HL-60 (cell line): Measurements from ENCODE around the gene SUMF1.
A peak's percentile ranks its signal among the peaks of the same experiment; 100 is the strongest.

Experiments used
- DNase-seq, 2 experiments: peaks; one replicate each; pipeline ENCODE4 v3.0.0-alpha.2; 2010 to 2020; ENCODE audit warnings: low read depth in 1 of 2, low spot score in 1 of 2
- H3K27ac ChIP-seq: fragments of 250-450 bp; sonication (Bioruptor Pico); replicated peaks from 2 replicates; pipeline ENCODE4 v1.5.1; 2020; ENCODE audit warnings: mild to moderate bottlenecking, moderate library complexity
- H3K27me3 ChIP-seq: fragments of 250-450 bp; sonication (Bioruptor Pico); 2 replicates; pipeline ENCODE4 v1.5.1; 2021; ENCODE audit warnings: mild to moderate bottlenecking, moderate library complexity; ENCODE audit not compliant: insufficient read depth, poor library complexity, severe bottlenecking
- H3K4me3 ChIP-seq: replicated peaks from 2 replicates; pipeline ENCODE4 v1.5.1; 2011; ENCODE audit warnings: mild to moderate bottlenecking, control low read depth, low read length; ENCODE audit not compliant: insufficient read depth
- GABPA ChIP-seq: IDR thresholded peaks from 2 replicates; pipeline ENCODE4 v1.6.1; 2012; ENCODE audit warnings: low read depth
- POLR2AphosphoS5 ChIP-seq: IDR thresholded peaks from 2 replicates; pipeline ENCODE4 v1.6.1; 2012; ENCODE audit warnings: low read depth
- SPI1 ChIP-seq: IDR thresholded peaks from 2 replicates; pipeline ENCODE4 v1.6.1; 2012; ENCODE audit warnings: low read depth, mild to moderate bottlenecking, borderline replicate concordance
- TF ChIP-seq, protein P1 (sequence below): IDR thresholded peaks from one replicate; pipeline ENCODE4 v1.5.1; 2011; ENCODE audit warnings: low read length, control low read depth, inconsistent platforms; ENCODE audit not compliant: insufficient read depth
- TF ChIP-seq, protein P2 (sequence below): IDR thresholded peaks from 2 replicates; pipeline ENCODE4 v1.6.1; 2012; ENCODE audit warnings: low read depth; ENCODE audit not compliant: insufficient replicate concordance

SUMF1 gene

DNA sequence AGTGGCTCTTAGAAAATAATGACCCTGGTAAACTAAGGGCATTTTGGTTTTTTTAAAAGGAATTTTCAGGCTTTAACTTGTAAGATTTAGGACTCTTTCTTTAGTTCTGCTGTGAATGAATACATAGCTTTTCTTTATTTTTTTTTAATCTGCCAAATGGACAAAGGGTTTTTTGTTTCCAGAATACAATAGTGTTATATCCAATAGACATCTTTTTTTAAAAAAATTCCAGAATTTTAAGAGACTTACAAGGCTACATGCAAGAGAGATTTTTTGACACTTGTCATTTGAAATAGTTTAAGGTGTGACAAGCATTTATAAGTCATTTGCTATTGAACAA is 125.8 kb downstream of the SUMF1 start:
- no peak overlapping the region for H3K27ac ChIP-seq
- no peak overlapping the region for H3K4me3 ChIP-seq
- TF ChIP-seq SPI1 (no peak), POLR2AphosphoS5 (no peak), GABPA (no peak)
- TF ChIP-seq, protein P1, sequence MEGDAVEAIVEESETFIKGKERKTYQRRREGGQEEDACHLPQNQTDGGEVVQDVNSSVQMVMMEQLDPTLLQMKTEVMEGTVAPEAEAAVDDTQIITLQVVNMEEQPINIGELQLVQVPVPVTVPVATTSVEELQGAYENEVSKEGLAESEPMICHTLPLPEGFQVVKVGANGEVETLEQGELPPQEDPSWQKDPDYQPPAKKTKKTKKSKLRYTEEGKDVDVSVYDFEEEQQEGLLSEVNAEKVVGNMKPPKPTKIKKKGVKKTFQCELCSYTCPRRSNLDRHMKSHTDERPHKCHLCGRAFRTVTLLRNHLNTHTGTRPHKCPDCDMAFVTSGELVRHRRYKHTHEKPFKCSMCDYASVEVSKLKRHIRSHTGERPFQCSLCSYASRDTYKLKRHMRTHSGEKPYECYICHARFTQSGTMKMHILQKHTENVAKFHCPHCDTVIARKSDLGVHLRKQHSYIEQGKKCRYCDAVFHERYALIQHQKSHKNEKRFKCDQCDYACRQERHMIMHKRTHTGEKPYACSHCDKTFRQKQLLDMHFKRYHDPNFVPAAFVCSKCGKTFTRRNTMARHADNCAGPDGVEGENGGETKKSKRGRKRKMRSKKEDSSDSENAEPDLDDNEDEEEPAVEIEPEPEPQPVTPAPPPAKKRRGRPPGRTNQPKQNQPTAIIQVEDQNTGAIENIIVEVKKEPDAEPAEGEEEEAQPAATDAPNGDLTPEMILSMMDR = no peak
- TF ChIP-seq, protein P2, sequence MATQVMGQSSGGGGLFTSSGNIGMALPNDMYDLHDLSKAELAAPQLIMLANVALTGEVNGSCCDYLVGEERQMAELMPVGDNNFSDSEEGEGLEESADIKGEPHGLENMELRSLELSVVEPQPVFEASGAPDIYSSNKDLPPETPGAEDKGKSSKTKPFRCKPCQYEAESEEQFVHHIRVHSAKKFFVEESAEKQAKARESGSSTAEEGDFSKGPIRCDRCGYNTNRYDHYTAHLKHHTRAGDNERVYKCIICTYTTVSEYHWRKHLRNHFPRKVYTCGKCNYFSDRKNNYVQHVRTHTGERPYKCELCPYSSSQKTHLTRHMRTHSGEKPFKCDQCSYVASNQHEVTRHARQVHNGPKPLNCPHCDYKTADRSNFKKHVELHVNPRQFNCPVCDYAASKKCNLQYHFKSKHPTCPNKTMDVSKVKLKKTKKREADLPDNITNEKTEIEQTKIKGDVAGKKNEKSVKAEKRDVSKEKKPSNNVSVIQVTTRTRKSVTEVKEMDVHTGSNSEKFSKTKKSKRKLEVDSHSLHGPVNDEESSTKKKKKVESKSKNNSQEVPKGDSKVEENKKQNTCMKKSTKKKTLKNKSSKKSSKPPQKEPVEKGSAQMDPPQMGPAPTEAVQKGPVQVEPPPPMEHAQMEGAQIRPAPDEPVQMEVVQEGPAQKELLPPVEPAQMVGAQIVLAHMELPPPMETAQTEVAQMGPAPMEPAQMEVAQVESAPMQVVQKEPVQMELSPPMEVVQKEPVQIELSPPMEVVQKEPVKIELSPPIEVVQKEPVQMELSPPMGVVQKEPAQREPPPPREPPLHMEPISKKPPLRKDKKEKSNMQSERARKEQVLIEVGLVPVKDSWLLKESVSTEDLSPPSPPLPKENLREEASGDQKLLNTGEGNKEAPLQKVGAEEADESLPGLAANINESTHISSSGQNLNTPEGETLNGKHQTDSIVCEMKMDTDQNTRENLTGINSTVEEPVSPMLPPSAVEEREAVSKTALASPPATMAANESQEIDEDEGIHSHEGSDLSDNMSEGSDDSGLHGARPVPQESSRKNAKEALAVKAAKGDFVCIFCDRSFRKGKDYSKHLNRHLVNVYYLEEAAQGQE = no peak
- H3K27me3 ChIP-seq = no peaks in the 10 kb centered on the region
- no peak for DNase-seq

DNA sequence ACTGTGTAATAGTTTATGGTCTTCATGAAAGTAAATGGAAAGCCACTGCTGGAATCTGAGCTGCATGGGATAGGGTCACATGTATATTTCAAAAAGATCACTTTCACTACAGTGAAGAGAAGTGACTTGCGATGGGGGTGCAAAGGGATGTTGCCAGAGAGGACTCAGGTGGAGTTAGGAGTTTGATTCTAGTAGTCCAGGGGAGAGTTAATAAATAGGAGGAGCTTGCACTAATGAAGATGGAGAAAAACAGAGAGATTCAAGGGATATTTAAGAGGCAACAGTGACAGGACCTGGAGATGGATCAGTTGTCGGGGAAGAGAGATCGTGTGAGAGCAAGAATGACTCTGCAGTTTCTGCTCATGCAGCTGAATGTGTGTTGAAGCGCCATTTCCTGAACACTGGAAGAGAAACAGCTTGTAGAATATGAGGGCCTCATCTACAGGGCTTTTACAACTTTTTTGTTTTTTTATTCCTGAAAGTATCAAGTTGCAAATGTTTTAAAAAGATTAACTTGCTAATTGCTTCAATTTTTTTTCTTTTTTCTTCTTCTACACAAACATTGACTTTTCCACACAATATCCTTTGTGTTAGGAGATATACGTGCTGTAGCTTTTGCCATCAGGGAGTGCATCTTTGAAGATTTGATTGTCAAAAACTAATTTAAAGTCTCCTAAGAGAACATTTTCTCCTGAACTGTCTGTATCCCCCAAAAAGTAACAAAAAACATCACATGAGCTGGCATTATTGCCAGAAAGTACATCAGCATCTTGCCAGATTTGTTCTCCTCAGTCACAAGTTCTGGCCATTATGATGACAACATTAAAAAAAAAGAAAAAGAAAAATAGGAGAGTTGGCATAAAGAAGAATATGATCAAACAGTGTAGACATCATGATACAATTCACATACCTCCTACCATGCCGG is 126.4 kb downstream of the SUMF1 start:
- H3K27me3 ChIP-seq = no peaks in the 10 kb centered on the region
- TF ChIP-seq, protein P2 = no peak
- TF ChIP-seq, protein P1 = no peak
- no peak for TF ChIP-seq SPI1
- no peak for TF ChIP-seq GABPA
- no peak for TF ChIP-seq POLR2AphosphoS5
- DNase-seq = peak in 1 of 2 experiments; percentile 54

DNA sequence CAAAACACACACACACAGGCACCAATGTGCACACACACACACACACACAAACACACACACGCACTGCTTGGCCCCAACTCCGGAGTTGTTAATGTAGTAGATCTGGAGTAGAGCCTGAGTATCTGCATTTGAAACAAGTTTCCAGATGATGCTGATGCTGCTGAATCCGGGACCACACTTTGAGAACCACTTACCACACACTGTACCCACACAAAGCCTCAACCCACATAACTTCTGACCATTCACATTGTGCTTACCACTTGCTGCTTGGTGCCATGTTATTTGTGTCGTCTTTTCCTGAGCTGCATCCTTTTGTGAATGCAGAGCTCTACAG is 127.0 kb downstream of the SUMF1 start:
- Histone ChIP-seq H3K27ac (no peak overlapping the region), H3K4me3 (no peak overlapping the region), H3K27me3 (no peaks in the 10 kb centered on the region)
- no peak for DNase-seq
- TF ChIP-seq SPI1 = no peak
- TF ChIP-seq, protein P1 = no peak
- no peak for TF ChIP-seq POLR2AphosphoS5
- TF ChIP-seq, protein P2 = no peak
- TF ChIP-seq GABPA = no peak

More for the DNA sequence above, 126.4 kb downstream of the SUMF1 start:
- H3K4me3 ChIP-seq = no peak overlapping the region
- H3K27ac ChIP-seq = 0 out of 2 replicates have a peak overlapping the region, but pooled peaks have one; percentile 1
